LHCN-M2 (cell line): ENCODE data around the gene SNX19. TPM values are rescaled to one million over a fixed set of nuclear protein-coding genes. Genes with fewer than 3 reads are reported as not detected.
A peak's percentile ranks its signal among the peaks of the same experiment; 100 is the strongest.

Source experiments
- DNase-seq: peaks from one replicate; pipeline ENCODE4 v3.0.0-alpha.2; 2012; ENCODE audit warnings: low read depth
- total RNA-seq: library from RNA; depleted of rRNA; stranded (reverse); fragments of >200 nt; gene quantifications from 2 replicates; pipeline ENCODE4 v1.2.3, GENCODE V29; 2014

The SNX19 gene
- total RNA-seq, 1 experiment from 2014 or later = 126 TPM

DNA sequence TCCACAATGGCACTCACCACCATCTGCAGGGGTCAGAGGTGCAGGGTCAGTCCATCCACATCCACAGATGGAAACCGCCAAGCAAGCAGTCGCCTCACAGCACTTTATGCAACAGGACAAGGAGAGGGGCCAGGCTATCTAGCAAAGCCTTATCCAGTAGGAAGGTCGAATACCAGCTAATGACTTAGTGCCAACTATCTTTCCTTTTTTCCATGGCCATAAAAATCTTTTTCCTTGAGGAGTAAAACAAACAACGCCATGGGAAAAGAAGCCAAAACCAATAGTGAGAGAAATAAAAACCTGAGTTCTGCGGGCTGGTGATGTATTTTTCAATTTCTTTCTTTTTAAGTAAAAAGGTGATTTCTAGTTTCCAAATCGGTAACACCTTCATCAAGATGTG is 8.2 kb downstream of the SNX19 start:
- DNase-seq = no peak

DNA sequence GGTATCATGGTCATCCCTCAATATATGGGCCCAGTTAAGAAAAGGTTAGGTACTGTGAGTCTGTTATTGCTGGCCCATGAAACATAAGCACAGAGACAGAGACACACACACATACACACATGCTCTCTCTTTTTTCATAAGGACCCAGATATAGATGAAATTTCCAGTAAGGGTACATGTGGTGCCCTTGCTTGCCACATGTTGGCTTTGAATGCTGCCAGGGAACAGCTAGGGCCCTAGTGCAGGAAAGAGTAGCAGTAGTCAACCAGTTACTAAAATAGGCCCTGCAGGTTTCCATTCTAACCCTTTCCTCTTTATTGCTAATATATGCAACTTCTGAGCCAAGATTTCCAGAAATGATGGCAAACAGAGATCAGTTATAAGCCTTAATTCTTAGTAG is 9.1 kb downstream of the SNX19 start:
- DNase-seq = no peak

DNA sequence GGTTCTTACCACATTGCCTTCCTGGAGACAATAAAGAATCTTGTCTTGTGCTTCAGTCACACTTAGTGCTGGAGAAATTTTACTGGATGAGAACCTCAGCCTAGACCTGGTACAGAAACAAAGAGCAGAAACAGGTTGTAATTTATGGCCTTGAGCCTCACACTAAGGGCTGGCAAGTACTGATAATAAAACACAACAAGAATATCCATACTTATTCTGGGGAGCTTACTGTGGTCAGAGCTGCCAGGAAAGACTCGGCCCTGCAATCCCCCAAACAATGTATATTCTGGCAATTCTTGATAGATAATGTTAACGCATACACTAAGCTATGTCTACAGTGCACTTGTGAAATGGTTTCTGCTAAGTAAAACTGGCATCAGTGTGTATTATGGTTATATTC is 9.7 kb downstream of the SNX19 start:
- no peak for DNase-seq

DNA sequence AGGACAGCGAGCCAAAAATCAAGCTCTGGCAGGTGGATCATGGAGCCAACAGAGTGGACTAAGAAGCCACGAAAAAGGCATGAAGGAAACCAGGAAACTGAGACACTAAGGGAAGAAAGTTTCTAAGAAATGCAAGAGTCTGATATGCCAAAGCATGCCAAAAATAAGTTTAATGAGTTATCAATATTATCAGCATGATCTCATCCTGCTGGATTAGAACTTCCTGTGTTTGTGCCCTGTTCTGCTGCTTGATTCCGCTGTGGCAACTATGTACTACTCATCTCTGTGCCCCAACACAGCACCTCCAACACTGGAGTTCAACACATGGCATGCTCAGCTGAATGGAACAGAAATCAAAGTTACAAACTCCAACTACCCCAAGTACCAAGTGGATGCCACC is 10.8 kb downstream of the SNX19 start:
- DNase-seq = no peak

DNA sequence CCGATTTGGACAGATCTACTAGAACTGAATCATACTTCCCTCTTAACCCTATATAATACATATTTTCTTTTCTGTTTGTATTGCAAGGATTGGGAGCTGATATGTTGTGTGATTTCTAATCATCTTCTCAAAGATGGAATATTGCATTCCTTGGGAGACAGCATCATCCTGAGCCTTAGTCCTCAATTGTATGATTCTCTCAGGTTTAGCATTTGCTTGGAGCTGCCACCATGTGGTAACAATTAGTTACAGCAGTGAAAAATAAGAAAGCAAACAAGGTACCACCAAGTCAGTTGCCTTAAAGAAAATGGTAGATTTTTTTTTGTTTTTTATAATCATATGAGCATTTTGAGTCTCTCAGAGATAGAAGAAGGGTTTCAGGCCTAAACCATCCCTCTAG is 11.9 kb downstream of the SNX19 start:
- peak; percentile 27 for DNase-seq

DNA sequence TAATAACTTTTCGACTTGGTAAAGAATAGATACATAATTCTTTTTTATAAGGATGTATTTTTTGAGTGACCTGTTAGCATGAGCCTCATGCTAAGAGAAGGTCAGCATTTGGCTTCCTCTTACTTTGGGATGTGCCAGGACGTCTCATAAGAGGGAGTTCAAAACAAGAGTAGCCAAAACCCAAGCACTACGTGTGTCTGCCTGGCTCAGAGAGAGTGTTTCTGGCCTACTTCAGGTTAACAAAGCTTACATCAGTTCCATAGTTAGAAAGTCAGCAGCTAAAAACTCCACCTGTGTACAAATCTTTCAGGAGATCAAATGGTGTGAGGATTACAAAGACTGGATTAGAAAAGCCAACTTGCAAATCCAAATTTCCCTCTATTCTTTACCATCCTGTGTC is 13.9 kb downstream of the SNX19 start:
- no peak for DNase-seq

DNA sequence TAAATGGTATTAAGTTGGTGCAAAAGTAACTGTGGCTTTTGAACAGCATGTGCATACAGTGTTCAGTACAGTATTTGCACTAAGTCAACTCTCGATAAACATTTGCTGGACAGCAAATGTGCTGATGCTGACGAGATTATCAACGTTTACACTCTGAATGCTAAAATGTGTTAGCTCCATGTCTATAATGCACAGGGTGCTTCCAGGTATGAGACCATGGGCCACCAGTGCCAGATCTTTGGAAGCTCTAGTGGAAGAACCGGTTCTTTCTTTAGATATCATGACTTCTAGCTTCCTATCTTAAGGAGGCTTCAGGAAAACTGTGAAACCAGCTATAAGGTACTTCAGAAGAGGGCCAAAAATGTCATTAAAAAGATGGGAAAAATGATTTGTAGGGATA is 17.2 kb downstream of the SNX19 start:
- DNase-seq = no peak

DNA sequence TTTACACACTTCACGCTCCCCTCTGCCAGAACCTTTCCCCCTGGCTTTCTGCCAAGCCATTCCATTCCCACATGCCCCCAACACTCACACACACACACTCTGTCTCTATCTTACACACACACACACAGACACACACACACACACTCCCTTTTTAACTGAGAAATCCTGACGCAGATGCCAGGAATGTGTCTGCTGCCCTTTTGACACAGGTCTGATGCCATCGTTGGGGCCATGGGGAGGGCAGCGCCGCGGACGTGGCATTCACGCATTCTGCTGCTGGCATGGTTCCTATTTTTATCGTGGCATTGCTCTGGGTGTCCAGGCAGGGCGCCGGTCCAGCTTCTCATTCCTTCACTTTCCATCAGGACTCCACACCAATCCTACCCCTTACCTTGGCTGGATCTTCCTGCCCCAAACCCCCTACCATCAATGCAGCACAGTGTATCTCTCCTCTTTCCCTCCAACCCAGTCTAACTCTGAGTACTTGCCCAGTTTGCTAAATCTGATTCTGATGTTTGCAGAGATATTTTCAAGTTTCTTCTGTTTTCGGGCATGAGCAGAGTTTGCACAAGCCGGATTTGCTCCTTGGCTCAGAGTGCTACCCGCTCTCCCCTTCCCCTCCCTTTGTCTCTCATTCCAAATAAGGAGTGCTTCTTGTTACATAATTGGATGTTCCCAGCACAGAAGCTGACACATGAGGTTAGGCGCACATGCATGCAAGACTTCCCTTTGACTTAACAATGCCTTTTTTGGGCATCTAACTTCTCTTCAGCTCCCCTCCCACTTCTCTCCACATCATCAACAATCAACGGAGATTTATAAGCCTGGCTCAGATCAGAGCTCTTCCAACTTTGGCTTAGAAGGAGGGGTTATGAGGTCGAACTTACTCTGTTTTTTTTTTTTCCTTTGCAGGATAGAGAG is 18.8 kb downstream of the SNX19 start:
- peak; percentile 90 for DNase-seq

DNA sequence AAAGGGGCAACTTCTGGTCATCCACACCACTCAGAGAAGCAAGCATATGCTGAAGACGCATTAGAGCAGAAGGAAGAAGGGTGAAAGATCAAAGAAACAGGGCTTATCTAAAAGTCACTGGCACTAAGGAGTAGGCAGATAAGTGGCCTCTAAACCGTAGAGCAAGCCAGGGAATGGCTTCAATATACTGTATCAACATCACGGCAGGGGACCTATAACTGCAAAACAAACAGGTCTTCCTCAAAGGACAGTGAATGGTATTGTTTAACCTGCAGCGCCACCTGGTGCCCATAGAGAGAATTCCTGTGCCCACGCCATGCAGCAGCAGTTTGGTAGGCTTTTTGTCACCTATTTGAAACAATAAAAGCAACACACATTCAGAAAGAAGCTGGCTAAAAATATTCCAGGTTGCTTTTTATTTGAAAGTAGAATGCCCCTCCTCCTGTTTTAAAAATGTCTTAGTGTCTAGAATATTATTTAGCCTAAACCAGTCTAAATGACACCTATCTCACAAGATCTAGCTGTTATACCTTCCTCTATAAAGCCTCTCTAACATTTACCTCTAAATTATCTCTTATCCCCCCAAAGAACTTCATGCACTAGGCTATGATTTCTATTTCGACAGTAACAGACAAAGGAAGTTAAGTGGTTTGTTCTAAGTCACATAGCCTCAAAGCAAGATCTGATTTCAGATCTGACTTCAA is 21.8 kb downstream of the SNX19 start:
- DNase-seq = peak; percentile 61

DNA sequence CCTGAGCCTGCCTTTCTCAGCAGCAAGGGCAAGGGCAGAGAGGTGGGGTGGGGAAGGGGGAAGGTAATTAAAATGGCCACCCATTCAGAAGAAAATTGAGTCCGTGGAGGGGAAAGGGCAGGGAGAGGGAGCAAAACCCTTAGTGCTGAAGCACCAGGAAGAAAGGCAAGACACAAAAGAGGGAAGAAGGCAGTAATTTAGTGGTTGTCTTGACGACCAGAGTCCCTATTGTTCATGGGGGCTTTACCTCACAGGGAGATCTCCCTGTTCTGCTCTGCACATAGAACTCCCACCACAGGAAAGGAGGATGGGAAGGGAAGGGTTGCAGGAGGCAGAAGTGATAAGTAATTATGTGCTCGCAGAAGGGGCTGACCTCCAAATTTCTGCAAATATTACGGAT is 23.4 kb downstream of the SNX19 start:
- DNase-seq = no peak

DNA sequence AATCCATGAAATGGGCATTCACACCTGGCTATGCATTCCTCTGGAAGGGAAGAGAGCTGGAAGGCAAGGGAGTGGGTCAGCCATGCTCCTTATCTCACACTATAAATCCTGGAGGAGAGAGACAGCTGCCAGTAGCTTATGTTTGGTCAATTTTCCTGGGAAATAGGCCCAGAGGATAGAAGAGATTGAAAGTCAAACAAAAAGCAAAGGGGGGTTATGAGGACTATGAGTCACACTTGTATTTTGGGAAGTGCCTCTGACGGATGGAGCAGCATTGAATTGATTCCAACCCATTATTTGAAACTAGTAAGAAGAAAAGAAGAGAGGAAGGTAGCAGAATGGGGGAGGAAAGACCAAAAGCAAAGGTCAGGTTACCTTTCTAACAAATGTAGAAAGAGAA is 25.0 kb downstream of the SNX19 start:
- DNase-seq = peak; percentile 18

DNA sequence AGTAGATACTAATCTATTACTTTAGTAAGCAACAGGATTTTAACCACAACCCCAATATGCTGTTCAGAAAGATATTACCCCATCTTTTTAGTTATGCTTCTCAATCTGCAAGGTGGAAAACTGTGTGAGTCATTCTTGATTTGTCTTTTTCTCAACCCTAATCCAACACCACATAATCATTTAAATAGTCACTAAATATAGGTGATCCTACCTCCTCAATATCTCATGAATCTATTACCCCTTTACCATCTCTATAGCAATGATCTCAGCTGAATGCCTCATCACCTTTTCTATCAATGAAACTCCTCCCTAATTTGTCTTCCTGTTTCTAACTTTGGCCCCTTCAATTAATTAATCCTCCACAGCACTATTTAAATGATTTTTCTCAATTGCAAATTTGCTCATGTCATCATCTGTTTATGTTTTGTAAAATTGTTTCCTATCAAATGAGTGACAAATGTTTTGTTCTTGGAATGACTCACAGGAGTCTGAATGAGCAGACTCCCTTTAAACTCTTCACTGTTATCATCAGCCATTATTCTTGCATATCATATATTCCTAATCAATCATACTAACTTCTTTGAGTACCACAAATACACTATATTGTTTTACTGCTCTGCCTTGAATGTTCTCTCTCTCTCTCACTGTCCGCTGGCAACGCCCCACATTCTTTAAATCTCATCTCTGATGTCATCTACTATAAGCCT is 26.1 kb downstream of the SNX19 start:
- DNase-seq = no peak

DNA sequence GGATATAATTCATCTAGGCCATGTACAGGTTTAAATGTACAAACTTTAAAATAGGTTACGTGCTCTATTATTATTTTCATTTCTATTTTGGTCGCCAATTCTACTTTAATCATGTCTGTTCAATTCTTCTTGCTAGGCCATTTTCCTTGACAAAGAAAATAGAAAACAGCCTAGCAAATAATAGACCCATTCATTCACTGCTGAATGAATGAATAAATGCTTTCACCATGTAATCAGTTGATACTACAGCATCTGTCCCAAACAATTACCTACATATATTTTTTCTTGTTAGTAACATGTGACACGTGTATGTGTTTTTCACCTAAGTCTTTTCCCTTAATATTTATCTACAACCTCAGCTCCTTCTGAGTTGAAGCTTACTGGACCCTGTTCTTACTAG is 27.5 kb downstream of the SNX19 start:
- DNase-seq = no peak

DNA sequence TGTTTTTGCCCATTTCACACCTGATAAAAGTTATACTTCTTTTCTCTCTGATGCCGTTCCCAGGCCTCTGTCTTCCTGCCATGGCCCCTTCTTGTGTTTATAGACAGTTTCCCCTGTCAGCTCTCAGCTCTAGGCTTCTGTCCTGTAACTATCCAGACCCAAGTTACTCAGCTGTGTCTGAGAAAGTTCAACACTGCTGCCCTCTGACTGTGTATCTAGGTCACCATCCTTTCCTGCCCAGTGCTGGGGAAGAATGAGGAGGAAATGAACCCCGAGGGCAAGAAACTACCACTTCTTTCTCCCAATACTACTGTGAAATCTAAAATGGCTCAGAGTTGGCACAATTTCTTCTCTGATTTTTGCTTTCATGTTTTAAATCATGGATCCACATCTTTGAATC is 29.6 kb downstream of the SNX19 start:
- DNase-seq = no peak

DNA sequence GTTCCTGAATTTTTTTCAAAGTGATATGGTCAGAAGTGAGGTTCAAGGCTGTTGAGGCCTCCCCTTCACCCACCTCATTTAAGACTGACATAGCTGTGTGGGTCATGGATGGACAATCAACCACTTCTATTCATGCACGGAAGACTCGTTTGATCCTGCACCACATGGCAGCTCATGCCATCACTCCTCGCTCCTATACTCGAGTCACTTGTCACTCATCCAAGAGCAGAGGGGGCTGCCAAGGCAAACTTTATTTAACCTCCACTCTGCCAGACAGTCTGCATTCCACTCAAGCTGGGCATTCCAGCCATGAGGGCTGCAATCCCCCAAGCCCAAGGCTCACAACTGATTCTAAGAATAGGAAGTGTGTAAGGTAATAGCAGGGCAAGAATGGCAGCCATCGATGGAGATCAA is 34.1 kb downstream of the SNX19 start:
- no peak for DNase-seq

DNA sequence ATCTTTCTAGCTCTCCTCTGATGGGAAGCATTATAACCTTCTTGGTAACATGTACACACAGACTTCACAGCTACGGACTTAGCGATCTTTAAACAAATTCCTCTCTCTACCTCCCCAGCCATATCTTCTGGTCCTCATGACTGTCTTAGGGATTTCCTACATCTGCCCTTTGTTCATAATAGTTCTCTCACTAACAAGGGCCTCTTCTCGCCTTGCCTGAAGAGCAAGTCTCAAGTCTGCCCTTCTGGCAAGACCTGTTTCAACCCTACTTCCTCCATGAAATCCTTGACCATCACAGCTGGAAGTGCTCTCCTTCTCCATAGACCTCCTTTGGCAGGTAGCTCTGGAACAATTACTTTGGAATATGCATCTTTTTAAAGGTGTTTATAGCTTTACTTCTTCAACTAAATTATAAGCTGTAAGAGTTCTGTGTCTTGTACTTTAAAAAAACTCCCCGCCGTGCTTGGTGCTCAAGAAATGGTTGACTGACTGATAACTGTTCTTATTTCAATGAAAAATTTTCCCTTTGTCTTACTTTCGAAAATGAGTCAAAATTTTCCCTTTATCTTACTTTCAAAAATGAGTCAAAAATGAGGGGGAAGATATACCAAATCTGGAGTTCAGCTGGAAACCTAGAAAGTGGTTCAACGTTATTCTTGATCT is 34.7 kb downstream of the SNX19 start:
- no peak for DNase-seq

DNA sequence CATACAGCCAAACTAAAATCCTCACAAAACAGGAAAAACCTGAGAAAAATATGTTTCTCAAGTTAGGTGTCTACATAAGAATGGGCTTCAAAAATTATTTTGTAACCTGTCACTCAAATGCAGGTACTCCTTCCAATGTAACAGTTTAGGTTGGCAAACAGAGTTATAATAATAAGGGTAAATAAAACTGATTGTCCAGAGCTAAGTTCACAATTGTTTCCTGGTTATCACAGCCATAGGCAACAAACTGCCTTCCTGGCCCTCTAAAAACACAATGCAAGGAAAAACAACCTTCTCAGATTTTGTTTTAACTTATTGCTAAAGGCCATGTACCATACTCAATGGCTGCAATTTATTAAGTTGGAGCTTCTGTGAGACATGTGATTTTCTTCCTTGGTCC is 36.4 kb downstream of the SNX19 start:
- no peak for DNase-seq

DNA sequence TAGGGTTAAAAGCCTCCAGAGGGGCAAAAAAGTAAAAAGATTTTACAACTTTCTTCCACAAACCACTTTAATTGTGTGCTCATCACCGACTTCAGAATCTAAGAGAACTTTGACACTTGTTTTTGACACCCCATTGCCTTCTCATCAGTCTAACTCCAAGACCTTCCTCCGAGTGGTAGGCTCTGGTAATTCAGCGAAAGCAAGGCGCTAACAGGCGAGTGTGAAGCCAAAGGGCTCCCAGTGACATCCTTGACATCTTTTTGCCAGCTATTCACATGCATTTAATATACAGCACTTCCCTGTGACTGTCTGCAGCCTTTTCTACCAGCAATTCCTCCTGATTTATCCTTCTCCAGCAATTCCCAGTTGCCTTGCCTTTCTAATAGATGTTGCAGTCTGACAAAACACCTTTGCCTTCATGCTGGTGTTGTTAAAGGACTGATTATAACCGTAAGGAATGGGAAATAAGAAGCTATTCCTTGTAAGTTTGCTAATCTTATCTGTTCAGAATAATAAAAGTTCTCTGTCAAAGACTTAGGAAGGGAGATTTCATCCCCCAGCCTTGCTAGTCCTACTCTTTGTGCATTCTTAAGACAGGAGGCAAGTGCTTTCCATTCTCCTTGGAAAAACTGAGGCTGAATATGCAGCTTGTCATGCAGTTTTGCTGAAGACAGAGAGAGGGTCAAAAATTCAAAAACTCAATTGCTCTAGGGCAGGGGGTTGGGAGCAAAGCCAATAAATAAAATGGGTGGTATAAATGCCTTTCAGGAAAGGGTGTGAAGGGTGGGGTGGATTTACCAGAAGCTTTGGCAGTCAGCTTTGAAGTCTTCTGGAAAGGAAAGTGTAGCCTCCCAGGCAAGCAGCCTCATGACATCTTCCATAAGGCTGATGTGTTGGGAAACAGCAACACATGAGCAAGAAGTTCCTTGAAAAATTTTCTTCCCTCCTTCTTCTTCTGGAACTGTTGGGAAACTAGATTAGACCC is 39.1 kb downstream of the SNX19 start:
- DNase-seq = no peak

DNA sequence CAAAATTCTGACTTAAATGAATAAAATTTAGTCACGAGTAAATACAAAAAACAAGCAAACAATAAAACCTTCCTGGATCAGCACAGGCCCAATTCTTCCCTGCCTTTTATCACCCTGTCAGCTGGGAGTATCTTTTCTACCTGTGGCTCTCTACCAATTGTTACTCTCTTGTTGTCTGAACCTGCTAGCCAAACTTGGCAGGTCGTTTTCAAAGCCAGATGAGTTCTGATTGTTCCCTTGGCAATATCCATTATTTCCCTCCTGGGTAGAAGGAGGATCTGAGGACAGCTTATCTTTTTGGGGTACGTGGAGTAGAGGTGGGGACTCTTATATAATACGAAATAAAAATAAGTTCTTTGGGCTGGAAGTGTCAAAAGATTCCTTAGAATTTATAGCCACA is 40.2 kb downstream of the SNX19 start:
- no peak for DNase-seq

DNA sequence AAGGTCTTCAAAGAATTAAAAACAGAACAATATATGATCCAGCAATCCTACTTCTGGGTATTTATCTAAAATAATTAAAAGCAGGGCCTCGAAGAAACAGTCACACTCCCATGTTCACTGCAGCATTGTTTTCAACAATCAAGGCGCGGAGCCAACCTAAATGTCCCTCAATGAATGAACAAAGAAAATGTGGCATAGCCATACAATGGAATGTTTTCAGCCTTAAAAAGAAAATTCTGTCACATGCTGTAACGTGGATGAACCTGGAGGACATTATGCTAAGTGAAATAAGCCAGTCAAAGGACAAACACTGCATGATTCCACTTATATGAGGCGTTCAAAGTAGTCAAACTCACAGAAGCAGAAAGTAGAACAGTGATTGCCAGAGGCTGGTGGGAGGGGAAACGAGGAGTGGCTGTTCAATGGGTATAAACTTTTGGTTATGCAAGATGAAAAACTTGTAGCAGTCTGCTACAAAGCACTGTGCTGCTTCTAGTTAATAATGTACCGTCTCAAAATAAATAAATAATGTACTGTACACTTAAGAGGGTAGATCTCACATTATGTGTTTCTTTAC is 41.2 kb downstream of the SNX19 start:
- DNase-seq = no peak
